Measurements from ENCODE around the gene LOXL4.

The LOXL4 gene

DNA sequence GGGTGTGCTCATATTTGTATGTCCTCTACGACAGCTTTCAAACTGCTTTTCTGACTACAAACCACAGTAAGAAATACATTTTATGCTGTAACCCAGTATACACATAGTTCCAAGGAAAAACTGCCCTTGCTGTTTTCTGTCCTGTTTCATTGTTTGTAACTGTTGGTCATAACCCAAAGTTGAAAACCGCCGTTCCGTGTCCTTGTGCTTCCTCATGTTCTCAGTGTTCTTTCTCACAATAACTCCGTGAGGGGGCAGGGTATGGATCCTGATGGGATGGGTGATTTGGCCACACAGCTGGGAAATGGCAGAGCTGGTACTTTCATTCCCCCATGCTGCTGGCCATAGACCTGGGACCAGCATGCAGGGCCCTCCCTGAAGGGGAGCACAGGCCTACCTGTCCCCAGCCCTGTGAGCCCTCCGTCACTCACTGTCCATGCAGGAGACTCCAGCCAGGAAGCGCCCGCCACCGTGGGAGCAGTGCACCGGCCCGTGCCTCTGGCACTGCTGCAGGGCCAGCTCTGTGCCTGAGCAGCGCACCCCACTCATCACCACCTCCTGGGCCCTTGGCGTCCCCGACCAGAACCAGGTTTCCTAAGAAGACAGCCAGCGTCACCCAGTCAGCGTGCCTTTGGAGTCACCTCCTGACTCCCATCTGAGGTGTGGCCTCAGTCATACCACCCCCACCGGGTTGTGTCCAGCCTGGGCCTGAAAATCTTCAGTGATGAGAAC lies 12.7 kb downstream of the LOXL4 start:
- DNase-seq (ENCODE audit: low read depth) = no peak
- TF ChIP-seq, protein P1, sequence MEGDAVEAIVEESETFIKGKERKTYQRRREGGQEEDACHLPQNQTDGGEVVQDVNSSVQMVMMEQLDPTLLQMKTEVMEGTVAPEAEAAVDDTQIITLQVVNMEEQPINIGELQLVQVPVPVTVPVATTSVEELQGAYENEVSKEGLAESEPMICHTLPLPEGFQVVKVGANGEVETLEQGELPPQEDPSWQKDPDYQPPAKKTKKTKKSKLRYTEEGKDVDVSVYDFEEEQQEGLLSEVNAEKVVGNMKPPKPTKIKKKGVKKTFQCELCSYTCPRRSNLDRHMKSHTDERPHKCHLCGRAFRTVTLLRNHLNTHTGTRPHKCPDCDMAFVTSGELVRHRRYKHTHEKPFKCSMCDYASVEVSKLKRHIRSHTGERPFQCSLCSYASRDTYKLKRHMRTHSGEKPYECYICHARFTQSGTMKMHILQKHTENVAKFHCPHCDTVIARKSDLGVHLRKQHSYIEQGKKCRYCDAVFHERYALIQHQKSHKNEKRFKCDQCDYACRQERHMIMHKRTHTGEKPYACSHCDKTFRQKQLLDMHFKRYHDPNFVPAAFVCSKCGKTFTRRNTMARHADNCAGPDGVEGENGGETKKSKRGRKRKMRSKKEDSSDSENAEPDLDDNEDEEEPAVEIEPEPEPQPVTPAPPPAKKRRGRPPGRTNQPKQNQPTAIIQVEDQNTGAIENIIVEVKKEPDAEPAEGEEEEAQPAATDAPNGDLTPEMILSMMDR (conservative IDR thresholded peaks at IDR 0.05; ENCODE audit: low read depth, low read length) = no peak
- H3K4me3 ChIP-seq (ENCODE audit: low read depth, low read length) = no peak overlapping the region

DNA sequence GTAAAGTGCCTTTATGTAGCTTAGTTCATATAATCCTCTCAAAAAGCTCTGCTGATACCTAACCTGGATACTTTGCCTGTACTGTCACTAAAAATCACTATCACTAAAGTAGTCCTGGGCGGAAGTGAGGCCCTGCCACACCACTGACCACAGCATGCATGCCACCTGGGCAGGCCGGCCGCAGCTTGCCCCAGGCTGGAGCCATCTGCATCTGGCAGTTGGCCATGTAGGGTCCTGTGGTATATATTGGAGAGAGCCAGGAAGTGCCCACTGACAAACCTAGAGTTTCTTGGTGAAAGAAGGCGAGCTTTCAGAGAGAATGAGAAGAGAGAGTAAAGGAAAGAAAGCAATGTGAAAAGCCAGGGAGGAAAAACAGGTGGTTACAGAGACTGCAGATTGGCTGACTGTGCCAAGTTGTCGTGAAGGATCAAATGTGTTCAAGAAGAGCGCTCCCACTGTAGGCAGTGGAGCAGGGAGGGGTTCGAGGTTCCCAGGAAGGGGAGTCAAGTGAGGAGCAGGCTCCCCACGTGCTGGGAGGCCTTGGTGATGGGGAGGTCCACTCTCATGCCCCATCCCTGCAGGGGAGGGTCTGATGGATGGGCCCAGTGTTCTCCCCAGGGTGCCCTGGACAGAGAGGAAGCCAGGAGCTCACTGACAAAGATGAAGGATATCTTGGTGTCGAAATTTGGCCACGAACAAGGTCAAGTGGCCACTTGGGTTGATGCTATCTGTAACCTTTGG lies 13.6 kb downstream of the LOXL4 start:
- TF ChIP-seq, protein P1 (conservative IDR thresholded peaks at IDR 0.05; ENCODE audit: low read depth, low read length) = no peak
- no peak for DNase-seq (ENCODE audit: low read depth)
- H3K4me3 ChIP-seq (ENCODE audit: low read depth, low read length) = no peak overlapping the region

DNA sequence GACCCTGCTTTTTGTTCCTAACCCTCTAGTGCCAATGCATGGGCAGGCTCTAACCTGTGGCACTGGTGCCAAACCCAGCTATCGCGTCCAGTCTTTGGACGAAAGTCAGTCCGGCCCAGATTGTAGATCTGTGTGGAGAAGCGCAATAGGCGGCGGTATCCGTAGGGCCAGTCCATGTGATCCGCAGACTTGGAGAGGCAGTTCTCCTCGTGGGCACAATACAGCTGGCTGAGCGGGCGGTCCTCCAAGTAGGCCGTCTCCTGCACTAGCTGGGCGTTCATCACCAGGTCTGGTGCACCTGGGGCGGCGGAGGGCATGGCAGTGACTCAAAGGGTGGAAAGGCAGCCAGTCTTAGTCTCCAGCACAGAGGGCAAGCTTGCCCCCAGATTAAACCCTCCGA lies 14.5 kb downstream of the LOXL4 start:
- TF ChIP-seq, protein P1 (conservative IDR thresholded peaks at IDR 0.05; ENCODE audit: low read depth, low read length) = no peak
- no peak overlapping the region for H3K4me3 ChIP-seq (ENCODE audit: low read depth, low read length)

DNA sequence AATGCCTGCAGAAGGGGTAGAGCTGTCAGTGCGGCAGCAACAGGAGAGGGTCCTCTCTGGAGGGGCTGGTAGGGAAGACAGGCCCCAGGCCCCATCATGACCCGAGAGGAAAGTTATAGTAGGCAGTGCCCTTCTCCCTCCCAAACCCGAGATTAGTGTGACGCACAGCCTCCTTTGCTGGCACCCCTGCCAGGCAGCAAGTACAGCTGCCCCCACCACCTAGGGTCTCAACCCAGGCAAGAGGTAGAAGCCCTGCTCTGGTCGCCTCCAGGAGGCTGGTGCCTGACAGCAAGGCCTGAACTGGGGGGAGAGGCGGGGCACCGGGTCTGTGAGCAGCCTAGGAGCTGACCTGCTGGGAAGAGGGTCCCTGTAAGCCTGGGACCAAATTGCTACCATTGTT lies 15.5 kb downstream of the LOXL4 start:
- TF ChIP-seq, protein P1 (conservative IDR thresholded peaks at IDR 0.05; ENCODE audit: low read depth, low read length) = no peak

More for the DNA sequence above, 14.5 kb downstream of the LOXL4 start:
- DNase-seq (ENCODE audit: low read depth) = no peak

DNA sequence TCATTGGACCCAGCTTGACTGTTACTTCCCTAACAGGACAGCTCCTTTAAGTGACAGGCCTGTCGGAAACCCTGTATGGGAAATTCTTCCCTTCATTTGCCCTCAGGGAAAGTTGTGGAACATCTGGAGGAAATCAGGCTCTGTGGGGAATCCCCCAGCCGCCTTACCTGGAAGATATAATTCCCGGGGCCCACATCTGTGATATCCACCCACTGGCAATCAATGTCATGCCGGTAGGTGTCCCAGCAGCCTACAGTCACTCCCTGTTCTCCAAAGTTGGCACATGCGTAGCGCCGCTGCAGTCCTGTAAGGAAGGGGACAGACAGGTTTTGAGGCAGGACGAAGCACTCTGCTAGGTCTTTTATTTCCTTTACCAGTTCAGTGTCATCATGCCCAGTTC lies 16.6 kb downstream of the LOXL4 start:
- no peak overlapping the region for H3K4me3 ChIP-seq (ENCODE audit: low read depth, low read length)
- DNase-seq (ENCODE audit: low read depth) = no peak
- TF ChIP-seq, protein P1 (conservative IDR thresholded peaks at IDR 0.05; ENCODE audit: low read depth, low read length) = no peak

More for the DNA sequence above, 15.5 kb downstream of the LOXL4 start:
- no peak overlapping the region for H3K4me3 ChIP-seq (ENCODE audit: low read depth, low read length)
- no peak for DNase-seq (ENCODE audit: low read depth)

DNA sequence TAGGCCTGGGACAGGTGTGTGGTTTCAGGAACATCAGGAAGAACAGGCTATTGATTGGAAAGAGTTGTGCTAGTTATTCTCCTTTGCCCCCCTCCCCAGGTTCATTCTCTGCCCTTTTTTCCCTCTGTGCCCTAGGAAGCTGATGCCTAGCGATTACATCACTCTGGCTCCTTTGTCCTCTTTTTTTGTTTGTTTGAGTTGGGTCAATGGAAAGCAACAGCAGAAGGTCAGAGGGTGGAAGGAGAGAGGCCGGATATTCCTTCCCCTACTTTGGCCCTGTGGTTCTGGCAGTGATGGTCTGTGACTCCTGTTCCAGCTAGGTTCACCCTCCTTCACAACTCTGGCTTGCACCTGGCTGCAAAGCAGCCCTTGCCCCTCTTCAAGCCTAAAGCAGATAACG lies 18.9 kb downstream of the LOXL4 start:
- no peak for DNase-seq (ENCODE audit: low read depth)
- no peak overlapping the region for H3K4me3 ChIP-seq (ENCODE audit: low read depth, low read length)
- TF ChIP-seq, protein P1 (conservative IDR thresholded peaks at IDR 0.05; ENCODE audit: low read depth, low read length) = no peak

All from choroid plexus epithelial cell (primary cell).